ENCODE results near the gene SCART1.

Gene SCART1

GRCh38 chr10:133481086-133481643, 27.4 kb downstream of the SCART1 start:
- H3K27me3 ChIP-seq (ENCODE audit: control insufficient read depth, low read length), result no peaks in the 10 kb centered on the region
- H3K36me3 ChIP-seq (ENCODE audit: control insufficient read depth, low read length), result no peaks in the 10 kb centered on the region
- no peak overlapping the region for H3K4me3 ChIP-seq (ENCODE audit: low read length)
- H3K9me3 ChIP-seq (ENCODE audit: control insufficient read depth, insufficient read depth, low read length), result peaks cover 3% of the 10 kb centered on the region; the same call in 1 of the 2 replicates
- no peaks in the 10 kb centered on the region for H3K79me2 ChIP-seq (ENCODE audit: control insufficient read depth, low read length)
- H3F3A ChIP-seq (ENCODE audit: control insufficient read depth, insufficient read depth), result no peaks in the 10 kb centered on the region
- H3K4me1 ChIP-seq (ENCODE audit: control insufficient read depth, low read length), result no peaks in the 10 kb centered on the region
- TF ChIP-seq CTCF (IDR thresholded peaks at IDR 0.05; ENCODE audit: low read depth, low read length, poor library complexity, severe bottlenecking), result no peak
- no peak for TF ChIP-seq EZH2phosphoT487 (IDR thresholded peaks at IDR 0.05; ENCODE audit: borderline replicate concordance, low read length)
- H3K4me2 ChIP-seq (ENCODE audit: low read length), result no peak overlapping the region
- H4K20me1 ChIP-seq (ENCODE audit: control insufficient read depth, insufficient read depth, low read depth, low read length), result no peaks in the 10 kb centered on the region
- H3K9me2 ChIP-seq (replicated peaks; ENCODE audit: control insufficient read depth, low read length), result no peaks in the 10 kb centered on the region
- H3K27ac ChIP-seq (ENCODE audit: low read depth, low read length), result no peak overlapping the region

GRCh38 chr10:133481657-133482056, 27.9 kb downstream of the SCART1 start:
- Histone ChIP-seq H3K36me3 (ENCODE audit: control insufficient read depth, low read length) (no peaks in the 10 kb centered on the region), H3K9me3 (ENCODE audit: control insufficient read depth, insufficient read depth, low read length) (peaks cover 3% of the 10 kb centered on the region; the same call in 1 of the 2 replicates), H3K27ac (ENCODE audit: low read depth, low read length) (no peak overlapping the region), H3K4me1 (ENCODE audit: control insufficient read depth, low read length) (no peaks in the 10 kb centered on the region), H3K4me2 (ENCODE audit: low read length) (no peak overlapping the region), H3K27me3 (ENCODE audit: control insufficient read depth, low read length) (no peaks in the 10 kb centered on the region), H3K4me3 (ENCODE audit: low read length) (no peak overlapping the region), H3F3A (ENCODE audit: control insufficient read depth, insufficient read depth) (no peaks in the 10 kb centered on the region), H4K20me1 (ENCODE audit: control insufficient read depth, insufficient read depth, low read depth, low read length) (no peaks in the 10 kb centered on the region), H3K79me2 (ENCODE audit: control insufficient read depth, low read length) (no peaks in the 10 kb centered on the region), H3K9me2 (replicated peaks; ENCODE audit: control insufficient read depth, low read length) (no peaks in the 10 kb centered on the region)
- no peak for TF ChIP-seq CTCF (IDR thresholded peaks at IDR 0.05; ENCODE audit: low read depth, low read length, poor library complexity, severe bottlenecking)
- TF ChIP-seq EZH2phosphoT487 (IDR thresholded peaks at IDR 0.05; ENCODE audit: borderline replicate concordance, low read length), result no peak

GRCh38 chr10:133484818-133485217, 31.1 kb downstream of the SCART1 start:
- Histone ChIP-seq H3K9me2 (replicated peaks; ENCODE audit: control insufficient read depth, low read length) (no peaks in the 10 kb centered on the region), H3K9me3 (ENCODE audit: control insufficient read depth, insufficient read depth, low read length) (peaks cover 3% of the 10 kb centered on the region), H3K4me1 (ENCODE audit: control insufficient read depth, low read length) (no peaks in the 10 kb centered on the region), H3F3A (ENCODE audit: control insufficient read depth, insufficient read depth) (no peaks in the 10 kb centered on the region), H3K27ac (ENCODE audit: low read depth, low read length) (no peak overlapping the region), H3K36me3 (ENCODE audit: control insufficient read depth, low read length) (no peaks in the 10 kb centered on the region), H3K4me2 (ENCODE audit: low read length) (no peak overlapping the region), H3K27me3 (ENCODE audit: control insufficient read depth, low read length) (no peaks in the 10 kb centered on the region), H3K4me3 (ENCODE audit: low read length) (no peak overlapping the region), H4K20me1 (ENCODE audit: control insufficient read depth, insufficient read depth, low read depth, low read length) (no peaks in the 10 kb centered on the region), H3K79me2 (ENCODE audit: control insufficient read depth, low read length) (no peaks in the 10 kb centered on the region)
- no peak for TF ChIP-seq CTCF (IDR thresholded peaks at IDR 0.05; ENCODE audit: low read depth, low read length, poor library complexity, severe bottlenecking)
- no peak for TF ChIP-seq EZH2phosphoT487 (IDR thresholded peaks at IDR 0.05; ENCODE audit: borderline replicate concordance, low read length)
